ENCODE results near the gene P3H3. TPM values are rescaled to one million over a fixed set of nuclear protein-coding genes. Genes with fewer than 3 reads are reported as not detected.

The P3H3 gene
- polyA plus RNA-seq, 2 of the 4 experiments (the other 2 are of a cell fraction): 8.6 to 21.9 TPM

- TF ChIP-seq PBX3 (IDR thresholded peaks at IDR 0.05): no peak
Observed at GRCh38 chr12:6838854-6839253, 10.6 kb downstream of the P3H3 start (continued).

DNA sequence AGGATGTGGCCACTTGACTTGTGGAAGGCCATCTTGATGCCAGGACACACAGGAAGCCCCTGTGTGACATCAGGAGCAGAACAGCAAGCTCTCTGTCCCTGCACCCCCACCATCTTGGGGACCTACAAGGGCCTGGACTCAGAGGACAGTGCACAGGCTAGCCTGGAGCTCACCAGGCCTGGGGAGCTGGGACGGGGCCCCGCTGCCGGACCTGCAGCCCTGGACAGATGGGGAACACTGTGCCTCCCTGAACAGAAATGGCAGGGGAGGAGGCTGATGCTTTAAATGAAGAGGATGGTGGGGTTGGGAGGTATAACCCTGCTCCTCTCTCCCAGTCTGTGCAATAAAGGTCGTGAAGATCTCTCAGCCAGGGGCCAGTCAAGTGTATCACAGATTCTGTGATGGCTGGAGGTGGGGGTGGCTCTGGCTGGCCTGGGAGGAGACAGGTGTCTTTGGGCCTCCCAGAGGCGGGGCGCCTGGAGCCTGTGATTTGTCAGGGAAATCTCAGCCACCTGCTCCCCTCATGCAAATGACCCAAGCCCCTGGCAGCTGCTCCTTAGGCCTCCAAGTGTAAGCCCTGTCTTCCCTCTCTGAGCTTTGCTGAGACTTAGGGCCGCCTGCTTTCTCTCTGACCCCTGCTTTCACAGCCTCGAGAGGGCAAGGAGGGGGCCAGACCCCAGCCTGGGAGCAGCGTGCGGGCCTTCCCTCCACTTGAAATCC lies 11.4 kb downstream of the P3H3 start:
- CTCF ChIA-PET: interaction anchor here (0.9 to 29.8 kb wide), 13 partner anchors 8 to 416 kb away, joined by 3 to 306 read pairs (median 4); partner anchors contain the start of genes CDCA3, MLF2, P3H3 and PTMS
- H3K4me2 ChIP-seq: no peak overlapping the region
- no peak for TF ChIP-seq EHMT2 (IDR thresholded peaks at IDR 0.05; ENCODE audit: low read depth)
- no peak for TF ChIP-seq CHD2 (IDR thresholded peaks at IDR 0.05; ENCODE audit: low read length, partially characterized antibody)
- no peak for TF ChIP-seq NR3C1 (IDR thresholded peaks at IDR 0.05)
- no peak for TF ChIP-seq ZFP36 (IDR thresholded peaks at IDR 0.05; ENCODE audit: borderline replicate concordance, partially characterized antibody)
- no peak for TF ChIP-seq NFE2L2 (conservative IDR thresholded peaks at IDR 0.05; ENCODE audit: low read length)
- TF ChIP-seq GATA3 (IDR thresholded peaks at IDR 0.05; ENCODE audit: borderline replicate concordance): no peak
- no peak for TF ChIP-seq POLR2A (IDR thresholded peaks at IDR 0.05; ENCODE audit: low read length)
- no peak for TF ChIP-seq RARB (CRISPR knock-in tag; IDR thresholded peaks at IDR 0.05)
- TF ChIP-seq HOXA7 (CRISPR knock-in tag; IDR thresholded peaks at IDR 0.05): no peak
- TF ChIP-seq FOSL2 (IDR thresholded peaks at IDR 0.05): no peak
- TF ChIP-seq FOSL2 (CRISPR knock-in tag; IDR thresholded peaks at IDR 0.05): no peak
- no peak for TF ChIP-seq CBX8 (IDR thresholded peaks at IDR 0.05)
- no peak for TF ChIP-seq ZC3H11A (IDR thresholded peaks at IDR 0.05)
- TF ChIP-seq TP53 (CRISPR knock-in tag; IDR thresholded peaks at IDR 0.05): no peak
- no peak for TF ChIP-seq FOSB (CRISPR knock-in tag; IDR thresholded peaks at IDR 0.05)
- TF ChIP-seq EHF (CRISPR knock-in tag; IDR thresholded peaks at IDR 0.05): no peak
- no peak for TF ChIP-seq RCOR1 (IDR thresholded peaks at IDR 0.05; ENCODE audit: low read depth, low read length)
- TF ChIP-seq SREBF2 (IDR thresholded peaks at IDR 0.05): no peak
- no peak for DNase-seq (ENCODE audit: low read depth in 1 of 2, low spot score in 1 of 2)
- H3K4me3 ChIP-seq: no peak overlapping the region
- no peak overlapping the region for H3K27ac ChIP-seq
- no peaks in the 10 kb centered on the region for H3K9me3 ChIP-seq
- ATAC-seq: no peak
- no peaks in the 10 kb centered on the region for H3K4me1 ChIP-seq
- POLR2A ChIA-PET: interaction anchor here (1.5 to 2.3 kb wide), 2 partner anchors 12 to 28 kb away, joined by 4 to 7 read pairs; partner anchors contain the start of genes CDCA3, TPI1 and USP5
- WGBS (ENCODE audit: missing lambda C conversion rate): 87% methylated on average over 10 of the region's 10 CpGs
- FAIRE-seq: no peak

DNA sequence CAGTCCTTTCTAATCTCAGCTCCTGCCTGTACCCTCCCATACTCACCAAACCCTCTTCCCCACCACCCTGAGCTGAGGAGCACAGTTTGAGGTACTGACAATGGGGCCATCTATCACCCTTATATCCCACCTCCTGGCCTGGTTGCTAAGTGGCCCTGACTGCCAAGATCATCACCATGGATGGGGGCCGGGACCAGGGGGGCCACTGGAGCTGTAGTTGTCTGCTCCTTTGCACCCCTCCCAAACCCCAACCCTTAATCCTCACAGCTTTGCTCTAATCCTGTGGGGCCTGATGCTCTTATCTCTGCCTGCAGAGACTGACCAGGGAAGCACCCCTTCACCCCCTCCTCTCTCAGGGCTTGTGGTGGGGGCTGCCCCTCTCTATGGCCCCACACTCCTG lies 12.1 kb downstream of the P3H3 start:
- FAIRE-seq (no peak), DNase-seq (ENCODE audit: low read depth in 1 of 2, low spot score in 1 of 2) (no peak), ATAC-seq (no peak)
- Histone ChIP-seq H3K4me3 (no peak overlapping the region), H3K4me1 (no peaks in the 10 kb centered on the region), H3K4me2 (no peak overlapping the region), H3K27ac (no peak overlapping the region), H3K9me3 (no peaks in the 10 kb centered on the region)
- ChIA-PET CTCF (interaction anchor here (0.9 to 29.8 kb wide), 6 partner anchors 9 to 417 kb away, joined by 3 to 306 read pairs (median 32); partner anchors contain the start of genes MLF2 and P3H3), POLR2A (interaction anchor here (1.5 to 2.3 kb wide), 2 partner anchors 11 to 27 kb away, joined by 4 to 7 read pairs; partner anchors contain the start of genes CDCA3, TPI1 and USP5)
- 100% methylated on average over 1 of the region's 1 CpG for WGBS (ENCODE audit: missing lambda C conversion rate)
- TF ChIP-seq POLR2A (IDR thresholded peaks at IDR 0.05; ENCODE audit: low read length) (no peak), FOSB (CRISPR knock-in tag; IDR thresholded peaks at IDR 0.05) (no peak), EP300 (IDR thresholded peaks at IDR 0.05) (no peak), NPAS2 (CRISPR knock-in tag; IDR thresholded peaks at IDR 0.05; ENCODE audit: borderline replicate concordance) (no peak), EHF (CRISPR knock-in tag; IDR thresholded peaks at IDR 0.05) (no peak), RFX5 (IDR thresholded peaks at IDR 0.05) (no peak), MYC (IDR thresholded peaks at IDR 0.05; ENCODE audit: borderline replicate concordance, low read length) (no peak), REST (IDR thresholded peaks at IDR 0.05) (no peak), ZC3H11A (IDR thresholded peaks at IDR 0.05) (no peak), CEBPB (IDR thresholded peaks at IDR 0.05) (no peak), CBX8 (IDR thresholded peaks at IDR 0.05) (no peak), PHF8 (IDR thresholded peaks at IDR 0.05; ENCODE audit: borderline replicate concordance, low read depth) (no peak)
- TF ChIP-seq, protein P1, sequence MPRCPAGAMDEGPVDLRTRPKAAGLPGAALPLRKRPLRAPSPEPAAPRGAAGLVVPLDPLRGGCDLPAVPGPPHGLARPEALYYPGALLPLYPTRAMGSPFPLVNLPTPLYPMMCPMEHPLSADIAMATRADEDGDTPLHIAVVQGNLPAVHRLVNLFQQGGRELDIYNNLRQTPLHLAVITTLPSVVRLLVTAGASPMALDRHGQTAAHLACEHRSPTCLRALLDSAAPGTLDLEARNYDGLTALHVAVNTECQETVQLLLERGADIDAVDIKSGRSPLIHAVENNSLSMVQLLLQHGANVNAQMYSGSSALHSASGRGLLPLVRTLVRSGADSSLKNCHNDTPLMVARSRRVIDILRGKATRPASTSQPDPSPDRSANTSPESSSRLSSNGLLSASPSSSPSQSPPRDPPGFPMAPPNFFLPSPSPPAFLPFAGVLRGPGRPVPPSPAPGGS (IDR thresholded peaks at IDR 0.05): no peak
- TF ChIP-seq, protein P2, sequence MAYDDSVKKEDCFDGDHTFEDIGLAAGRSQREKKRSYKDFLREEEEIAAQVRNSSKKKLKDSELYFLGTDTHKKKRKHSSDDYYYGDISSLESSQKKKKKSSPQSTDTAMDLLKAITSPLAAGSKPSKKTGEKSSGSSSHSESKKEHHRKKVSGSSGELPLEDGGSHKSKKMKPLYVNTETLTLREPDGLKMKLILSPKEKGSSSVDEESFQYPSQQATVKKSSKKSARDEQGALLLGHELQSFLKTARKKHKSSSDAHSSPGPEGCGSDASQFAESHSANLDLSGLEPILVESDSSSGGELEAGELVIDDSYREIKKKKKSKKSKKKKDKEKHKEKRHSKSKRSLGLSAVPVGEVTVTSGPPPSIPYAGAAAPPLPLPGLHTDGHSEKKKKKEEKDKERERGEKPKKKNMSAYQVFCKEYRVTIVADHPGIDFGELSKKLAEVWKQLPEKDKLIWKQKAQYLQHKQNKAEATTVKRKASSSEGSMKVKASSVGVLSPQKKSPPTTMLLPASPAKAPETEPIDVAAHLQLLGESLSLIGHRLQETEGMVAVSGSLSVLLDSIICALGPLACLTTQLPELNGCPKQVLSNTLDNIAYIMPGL (CRISPR knock-in tag; IDR thresholded peaks at IDR 0.05; ENCODE audit: borderline replicate concordance): no peak

Data from A549 (cell line).